GM20431 (cell line): ENCODE results near the gene FAM25G.

Source experiments
- in situ Hi-C: fragments of 300-500 bp; cut with MseI, MboI; formaldehyde crosslinking; loops from one replicate; pipeline ENCODE4 v1.15.0; 2020; ENCODE audit warnings: low sequenced_read_pairs; ENCODE audit not compliant: unreplicated experiment

FAM25G gene

DNA sequence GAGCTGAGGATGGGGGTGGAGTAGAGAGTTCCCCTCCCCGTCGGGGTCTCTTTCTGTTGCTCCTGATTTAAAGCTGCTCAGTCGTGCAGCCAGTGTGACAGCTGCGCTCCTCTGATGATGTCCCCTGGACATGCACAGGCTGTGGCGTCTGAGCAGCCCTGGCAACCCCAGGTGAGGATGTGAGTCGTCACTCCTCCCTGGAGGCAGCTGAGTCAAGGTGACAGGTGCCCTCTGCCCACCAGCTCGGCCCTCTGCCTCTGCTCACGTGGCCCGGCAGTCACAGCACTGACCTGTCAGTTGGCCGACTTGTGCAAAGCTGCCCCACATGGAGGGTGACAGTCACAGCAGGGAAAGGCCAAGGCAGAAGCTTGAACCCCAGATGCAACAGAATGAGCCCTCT, 41.5 kb downstream of the FAM25G start:
- in situ Hi-C loops = no loop called here

DNA sequence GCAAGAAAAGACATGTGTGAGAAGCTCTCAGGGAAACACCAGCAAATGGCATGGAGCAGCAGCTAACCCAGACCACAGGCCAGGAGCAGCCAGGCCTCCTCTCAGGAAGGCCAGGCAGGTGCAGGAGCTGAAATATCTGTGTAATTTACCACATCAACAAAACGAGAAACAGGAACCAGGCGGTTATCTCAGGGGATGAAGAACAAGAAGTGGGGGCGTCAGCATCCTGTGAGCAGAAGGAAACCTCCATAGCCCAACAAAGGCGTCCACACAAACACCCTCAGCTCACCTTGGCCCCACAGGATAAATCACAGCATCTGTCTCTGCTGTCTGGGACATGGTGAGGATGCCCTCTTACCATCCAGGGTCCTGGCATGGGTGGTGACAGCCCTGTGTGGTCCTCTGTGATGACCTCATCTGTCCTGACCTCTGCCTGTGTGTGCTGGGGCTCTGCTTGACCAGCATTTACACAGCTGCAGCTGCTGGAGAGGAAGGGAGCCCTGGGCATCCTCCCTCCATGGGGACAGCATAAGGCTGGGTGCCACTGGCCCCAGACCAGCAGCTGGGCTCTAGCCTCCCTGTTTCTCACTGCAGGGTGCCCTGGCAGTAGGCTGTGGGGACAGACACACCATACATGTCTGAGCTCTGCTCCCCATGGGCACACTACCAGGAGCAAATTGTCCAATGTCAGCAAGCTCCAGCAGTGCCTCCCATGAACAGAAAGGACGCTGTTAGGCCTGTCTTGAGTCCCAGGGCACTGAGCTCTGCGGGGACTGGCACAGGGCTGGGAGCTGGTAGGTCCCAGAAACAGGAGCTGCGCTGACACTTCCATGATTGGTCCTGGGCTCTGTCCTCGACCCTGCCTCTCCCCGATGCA, 42.2 kb downstream of the FAM25G start:
- in situ Hi-C loops = no loop called here

DNA sequence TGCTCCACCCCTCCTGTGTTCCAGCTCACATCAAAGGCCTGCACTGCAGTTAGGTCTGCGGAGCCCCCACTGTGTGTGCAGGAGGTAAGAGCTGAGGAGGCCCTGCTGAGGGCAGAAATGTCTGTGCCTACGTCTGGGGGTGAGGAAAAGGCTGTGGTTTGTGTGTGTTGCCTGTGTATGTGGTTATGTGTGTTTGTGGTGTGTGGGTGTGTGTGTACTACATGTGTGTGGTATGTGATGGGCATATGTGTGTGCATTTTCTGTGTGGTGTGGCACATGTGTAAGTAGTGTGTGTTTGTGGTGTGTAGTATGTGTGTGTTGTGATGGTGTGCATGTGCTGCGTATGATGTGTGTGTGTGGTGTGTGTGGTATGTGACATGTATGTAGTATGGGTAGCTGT, 43.8 kb downstream of the FAM25G start:
- in situ Hi-C loops = no loop called here

DNA sequence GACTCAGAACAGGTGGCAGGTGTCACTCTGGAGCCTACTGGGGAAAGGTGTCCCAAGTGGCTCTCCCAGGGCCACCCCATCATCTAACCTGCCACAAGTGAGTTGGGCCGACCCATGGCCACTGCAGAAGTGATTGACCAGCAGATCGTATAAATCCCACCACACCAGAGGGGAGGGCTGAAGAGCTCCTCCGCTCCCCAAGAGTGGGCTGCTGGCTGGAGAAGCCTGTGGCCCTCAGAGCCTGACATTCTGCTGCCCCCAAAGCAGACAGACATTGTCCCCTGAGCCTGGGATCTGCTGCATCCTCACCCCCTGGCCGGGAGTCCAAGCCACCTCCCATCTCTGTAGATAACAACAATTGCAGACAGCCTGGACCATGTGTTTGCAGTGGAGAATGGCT, 44.3 kb downstream of the FAM25G start:
- in situ Hi-C loops = no loop called here

DNA sequence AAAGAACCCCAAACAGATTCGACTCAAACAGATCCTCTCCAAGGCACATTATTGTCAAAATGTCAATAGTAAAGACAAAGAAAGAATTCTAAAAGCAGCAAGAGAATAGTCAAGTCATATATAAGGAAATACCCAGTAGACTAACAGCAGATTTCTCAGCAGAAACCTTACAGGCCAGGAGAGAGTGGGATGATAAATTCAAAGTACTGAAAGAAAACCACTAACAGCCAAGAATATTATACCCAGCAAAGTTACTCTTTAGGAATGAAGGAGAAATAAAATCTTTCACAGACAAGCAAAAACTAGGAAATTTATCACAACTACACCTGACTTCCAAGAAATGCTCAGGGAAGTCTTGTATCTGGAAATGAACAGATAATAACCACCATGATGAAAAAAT, 45.8 kb downstream of the FAM25G start:
- in situ Hi-C loops = no loop called here

DNA sequence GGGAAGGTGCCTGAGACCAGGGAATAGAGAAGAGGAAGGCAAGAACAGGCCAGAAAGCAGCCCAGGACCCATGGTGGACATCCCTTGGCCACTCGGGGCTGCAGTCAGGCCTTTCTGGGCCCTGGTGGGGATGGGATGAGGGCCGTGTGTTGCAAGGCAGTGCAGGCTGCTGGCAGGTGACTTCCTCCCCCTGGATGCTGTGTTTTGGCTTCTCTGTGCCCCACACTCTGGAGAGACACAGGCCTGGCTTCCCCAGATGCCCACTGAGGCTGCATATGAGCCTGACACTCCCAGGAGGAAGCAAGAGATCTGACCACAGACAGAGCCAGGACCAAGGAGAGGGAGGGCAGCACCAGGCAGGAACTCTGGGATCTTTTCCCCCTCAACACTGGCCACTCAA, 47.5 kb downstream of the FAM25G start:
- in situ Hi-C loops = no loop called here

DNA sequence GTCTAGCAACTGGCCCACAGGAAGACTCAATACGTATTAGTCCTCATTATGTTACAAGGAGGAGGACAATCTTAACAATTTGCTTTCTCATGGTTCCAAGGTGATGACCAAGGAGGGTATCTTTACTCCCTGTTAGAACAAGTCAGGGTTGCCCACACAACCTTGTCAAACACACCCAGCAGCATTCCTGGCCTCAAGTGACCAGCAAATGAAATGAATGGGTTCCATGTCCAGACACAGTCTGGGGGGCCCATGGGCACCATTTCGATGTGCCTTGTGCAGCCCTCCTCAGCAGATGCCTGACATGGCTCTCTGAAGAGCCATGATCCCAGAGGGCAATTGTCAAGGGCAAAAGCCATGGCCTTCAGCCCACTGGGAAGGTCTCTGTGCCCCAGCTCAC, 48.4 kb downstream of the FAM25G start:
- in situ Hi-C loops = no loop called here

DNA sequence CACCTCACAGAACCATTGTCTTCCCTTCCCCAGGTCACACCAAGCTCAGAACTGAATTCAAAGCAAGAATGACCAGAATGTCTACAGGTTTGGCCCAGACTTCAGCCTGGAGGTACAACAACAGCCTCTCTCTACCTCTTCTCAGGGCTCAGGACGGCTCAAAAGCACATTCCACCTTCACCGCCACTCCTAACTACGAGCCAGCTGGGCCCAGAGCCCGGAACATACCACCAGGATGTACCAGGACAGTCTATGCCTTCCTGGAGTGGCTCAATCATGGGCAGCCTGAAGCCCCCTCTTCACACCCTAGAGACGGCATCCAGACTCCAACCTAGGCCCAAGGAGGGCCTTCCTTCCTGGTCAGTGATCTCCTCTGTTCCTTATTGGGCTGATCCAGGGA, 49.1 kb downstream of the FAM25G start:
- in situ Hi-C loops = no loop called here

DNA sequence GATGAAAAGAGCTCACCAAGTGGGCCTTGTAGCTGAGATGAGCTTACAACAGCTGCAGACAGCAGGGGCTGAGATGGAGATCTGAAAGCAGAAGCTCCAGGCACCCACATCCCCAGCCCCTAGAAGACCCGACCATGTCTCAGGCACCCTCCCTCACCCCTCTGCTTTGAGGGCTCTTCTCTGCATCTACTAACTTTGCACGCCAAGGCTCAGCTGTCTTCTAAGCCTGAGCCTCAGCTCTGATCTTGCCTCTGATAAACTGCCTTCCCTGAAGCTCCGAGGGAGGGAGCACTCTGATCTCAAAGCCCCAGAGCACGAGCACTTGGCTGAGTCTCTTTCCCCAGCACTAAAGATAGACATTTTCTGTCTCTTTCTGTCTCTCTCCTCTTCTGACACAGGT, 49.6 kb downstream of the FAM25G start:
- in situ Hi-C loops = no loop called here

DNA sequence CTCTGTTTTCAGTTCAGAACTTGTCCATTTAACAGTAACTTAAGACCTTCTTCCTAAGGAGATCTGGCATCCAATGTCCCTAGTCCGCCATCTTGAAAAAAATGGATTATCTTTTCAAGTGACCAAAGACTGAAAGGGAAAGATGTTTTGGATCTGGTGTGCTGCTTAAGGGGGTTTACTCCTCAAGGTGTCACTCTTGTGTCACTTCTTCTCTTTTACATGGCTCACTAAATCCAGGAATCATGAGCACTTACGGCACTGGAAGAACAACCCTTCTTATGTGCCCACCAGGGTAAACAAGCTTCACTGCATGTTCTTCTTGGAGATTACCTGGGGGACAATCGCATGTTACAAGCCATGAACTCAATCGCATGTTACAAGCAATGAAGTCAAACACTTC, 51.3 kb downstream of the FAM25G start:
- in situ Hi-C loops = no loop called here

DNA sequence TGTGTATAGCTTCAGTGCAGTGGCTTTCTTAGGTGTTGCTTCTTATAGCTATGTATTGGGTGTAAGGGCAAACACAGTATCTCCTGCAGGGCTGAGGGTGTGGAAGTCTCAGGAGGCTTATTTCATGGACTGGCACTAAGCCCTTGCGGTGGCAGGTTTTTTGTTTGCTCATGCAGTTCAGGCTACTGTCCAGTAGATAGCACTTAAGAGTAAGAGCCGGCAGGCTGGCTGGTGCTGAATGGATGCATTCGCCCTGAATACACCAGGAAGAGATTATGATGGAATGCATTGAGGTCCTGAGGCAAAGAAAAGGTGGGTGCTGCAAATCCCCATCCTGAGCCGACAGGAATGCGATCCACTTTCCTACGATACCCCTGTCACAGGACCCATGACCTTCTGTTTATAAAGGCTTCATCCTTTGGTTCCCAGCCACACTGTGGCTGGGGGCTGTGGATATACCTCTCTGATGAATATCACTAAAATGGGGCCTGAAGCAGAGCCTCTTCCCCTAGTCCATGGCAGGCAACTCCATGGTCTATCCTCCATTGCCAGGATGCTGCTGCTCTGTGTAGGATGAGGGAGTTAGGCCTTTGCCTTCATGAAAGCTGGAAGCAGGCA, 52.5 kb downstream of the FAM25G start:
- in situ Hi-C loops = no loop called here
